RWPE2 (cell line): ENCODE measurements around the gene WWP2.

Experiments
- ATAC-seq: fragments of 200-7000 bp; cut with Tn5 transposase; 3 replicates; pipeline ENCODE4 v1.9.1; 2021; ENCODE audit warnings: low read depth
- DNase-seq: peaks from one replicate; pipeline ENCODE4 v3.0.0-alpha.2; 2020; ENCODE audit warnings: low spot score
- H3K27ac ChIP-seq: fragments of 450-650 bp; 2 replicates; pipeline ENCODE4 v1.5.1; 2017; ENCODE audit warnings: mild to moderate bottlenecking; ENCODE audit not compliant: poor library complexity, severe bottlenecking
- H3K27me3 ChIP-seq: fragments of 250-450 bp; sonication (Bioruptor Pico); 2 replicates; pipeline ENCODE4 v1.5.1; 2021; ENCODE audit warnings: mild to moderate bottlenecking, moderate library complexity; ENCODE audit not compliant: insufficient read depth, poor library complexity, severe bottlenecking
- H3K36me3 ChIP-seq: fragments of 250-450 bp; sonication (Bioruptor Pico); 2 replicates; pipeline ENCODE4 v1.5.1; 2020; ENCODE audit warnings: low read depth, mild to moderate bottlenecking, moderate library complexity
- H3K4me1 ChIP-seq: fragments of 250-450 bp; sonication (Bioruptor Pico); 2 replicates; pipeline ENCODE4 v1.5.1; 2021; ENCODE audit warnings: mild to moderate bottlenecking, moderate library complexity; ENCODE audit not compliant: insufficient read depth, poor library complexity, severe bottlenecking
- H3K4me3 ChIP-seq: fragments of 250-450 bp; sonication (Bioruptor Pico); 2 replicates; pipeline ENCODE4 v1.5.1; 2021; ENCODE audit warnings: mild to moderate bottlenecking, moderate library complexity; ENCODE audit not compliant: severe bottlenecking
- H3K9me3 ChIP-seq: fragments of 250-450 bp; sonication (Bioruptor Pico); 2 replicates; pipeline ENCODE4 v1.5.1; 2021; ENCODE audit warnings: mild to moderate bottlenecking, moderate library complexity; ENCODE audit not compliant: severe bottlenecking
- TF ChIP-seq, protein P1 (sequence below): fragments of 450-650 bp; IDR thresholded peaks from one replicate; pipeline ENCODE4 v1.5.1; 2017; ENCODE audit warnings: mild to moderate bottlenecking, moderate library complexity; ENCODE audit not compliant: poor library complexity, severe bottlenecking

WWP2 gene

GRCh38 chr16:69830146-69830533 lies 68.0 kb downstream of the WWP2 start:
- no peaks in the 10 kb centered on the region for H3K27me3 ChIP-seq
- no peak overlapping the region for H3K4me3 ChIP-seq
- TF ChIP-seq, protein P1, sequence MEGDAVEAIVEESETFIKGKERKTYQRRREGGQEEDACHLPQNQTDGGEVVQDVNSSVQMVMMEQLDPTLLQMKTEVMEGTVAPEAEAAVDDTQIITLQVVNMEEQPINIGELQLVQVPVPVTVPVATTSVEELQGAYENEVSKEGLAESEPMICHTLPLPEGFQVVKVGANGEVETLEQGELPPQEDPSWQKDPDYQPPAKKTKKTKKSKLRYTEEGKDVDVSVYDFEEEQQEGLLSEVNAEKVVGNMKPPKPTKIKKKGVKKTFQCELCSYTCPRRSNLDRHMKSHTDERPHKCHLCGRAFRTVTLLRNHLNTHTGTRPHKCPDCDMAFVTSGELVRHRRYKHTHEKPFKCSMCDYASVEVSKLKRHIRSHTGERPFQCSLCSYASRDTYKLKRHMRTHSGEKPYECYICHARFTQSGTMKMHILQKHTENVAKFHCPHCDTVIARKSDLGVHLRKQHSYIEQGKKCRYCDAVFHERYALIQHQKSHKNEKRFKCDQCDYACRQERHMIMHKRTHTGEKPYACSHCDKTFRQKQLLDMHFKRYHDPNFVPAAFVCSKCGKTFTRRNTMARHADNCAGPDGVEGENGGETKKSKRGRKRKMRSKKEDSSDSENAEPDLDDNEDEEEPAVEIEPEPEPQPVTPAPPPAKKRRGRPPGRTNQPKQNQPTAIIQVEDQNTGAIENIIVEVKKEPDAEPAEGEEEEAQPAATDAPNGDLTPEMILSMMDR, result no peak
- no peaks in the 10 kb centered on the region for H3K9me3 ChIP-seq
- ATAC-seq, result no peak
- H3K36me3 ChIP-seq, result no peaks in the 10 kb centered on the region
- peaks cover 6% of the 10 kb centered on the region for H3K4me1 ChIP-seq
- no peak for DNase-seq
- H3K27ac ChIP-seq, result no peak overlapping the region

DNA sequence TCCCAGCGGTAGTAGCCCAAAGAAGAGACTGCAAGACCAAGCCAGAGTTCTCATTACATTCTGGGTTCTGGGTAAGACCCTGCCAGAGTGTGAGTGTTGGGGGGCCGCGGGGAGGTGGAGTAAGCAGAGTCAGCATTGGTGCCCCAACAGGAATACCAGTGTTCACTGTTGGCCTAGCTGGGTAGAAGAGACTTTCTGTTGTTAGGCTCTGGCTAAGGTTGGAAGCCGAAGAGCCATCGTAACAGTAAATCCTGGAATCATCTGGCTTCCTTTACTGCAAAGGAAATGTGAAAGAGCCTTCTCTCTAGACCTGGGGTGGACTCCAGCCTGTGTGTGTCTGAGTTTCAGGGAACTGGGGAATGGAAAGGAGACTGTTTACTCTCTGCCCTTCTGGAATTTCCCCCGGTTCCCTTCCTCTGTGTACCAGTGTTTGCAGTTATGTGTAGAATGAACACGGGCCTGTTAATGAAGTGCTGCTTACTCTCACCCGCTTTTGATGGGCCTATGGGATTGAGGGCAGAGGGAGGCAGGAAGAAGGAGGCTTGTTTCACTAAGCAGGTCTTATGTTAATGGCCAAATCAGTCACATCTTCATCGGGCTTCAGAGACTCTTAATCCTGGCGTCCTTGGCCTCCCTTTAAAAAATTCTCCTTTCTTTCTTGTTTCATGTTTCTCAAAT lies 68.5 kb downstream of the WWP2 start:
- DNase-seq (no peak), ATAC-seq (no peak)
- Histone ChIP-seq H3K27ac (no peak overlapping the region), H3K4me3 (no peak overlapping the region), H3K4me1 (peaks cover 6% of the 10 kb centered on the region), H3K9me3 (no peaks in the 10 kb centered on the region), H3K27me3 (no peaks in the 10 kb centered on the region), H3K36me3 (no peaks in the 10 kb centered on the region)
- TF ChIP-seq, protein P1, result no peak

DNA sequence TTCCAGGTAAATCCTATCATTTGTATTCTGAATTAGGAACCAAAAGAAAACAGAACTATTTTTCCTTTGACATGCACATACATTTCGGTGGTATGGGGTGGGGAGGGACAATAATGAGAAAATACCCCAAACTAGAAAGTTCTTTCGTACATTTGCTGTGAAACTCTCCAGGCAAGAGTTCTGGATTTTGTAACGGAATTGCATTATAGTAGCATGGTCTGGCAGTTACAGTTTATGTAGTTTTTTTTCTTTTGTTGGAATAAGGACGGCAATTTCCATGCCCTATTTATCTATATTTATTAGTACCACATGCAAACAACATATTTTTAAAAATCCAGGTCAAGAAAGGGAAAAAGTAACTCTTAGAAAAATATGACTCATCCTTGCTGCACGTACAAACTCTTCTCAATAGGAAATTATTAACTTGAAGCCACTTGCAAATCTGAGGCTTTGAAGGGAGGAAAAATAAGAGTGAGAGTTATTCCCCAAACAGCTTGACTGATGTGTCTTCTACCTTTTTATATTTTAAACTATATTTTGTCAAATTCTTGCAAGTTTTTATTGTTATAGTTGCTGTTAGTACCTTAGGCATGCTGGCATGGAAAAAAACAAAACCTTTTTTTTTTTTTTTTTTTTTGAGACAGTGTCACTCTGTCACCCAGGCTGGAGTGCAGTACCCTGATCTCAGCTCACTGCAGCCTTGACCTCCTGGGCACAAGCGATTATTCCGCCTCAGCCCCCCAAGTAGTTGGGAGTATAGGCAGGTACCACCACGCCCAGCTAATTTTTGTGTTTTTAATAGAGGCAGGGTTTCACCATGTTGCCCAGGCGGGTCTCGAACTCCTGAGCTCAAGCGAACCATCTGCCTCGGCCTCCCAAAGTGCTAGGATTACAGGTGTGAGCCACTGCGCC lies 69.3 kb downstream of the WWP2 start:
- TF ChIP-seq, protein P1, result no peak
- Histone ChIP-seq H3K9me3 (no peaks in the 10 kb centered on the region), H3K4me1 (peaks cover 6% of the 10 kb centered on the region), H3K27me3 (no peaks in the 10 kb centered on the region), H3K4me3 (no peak overlapping the region), H3K27ac (no peak overlapping the region), H3K36me3 (no peaks in the 10 kb centered on the region)
- DNase-seq (no peak), ATAC-seq (no peak)

GRCh38 chr16:69833357-69834282 lies 71.5 kb downstream of the WWP2 start:
- H3K27me3 ChIP-seq, result no peaks in the 10 kb centered on the region
- TF ChIP-seq, protein P1, result no peak
- no peaks in the 10 kb centered on the region for H3K36me3 ChIP-seq
- DNase-seq (no peak), ATAC-seq (no peak)
- no peak overlapping the region for H3K4me3 ChIP-seq
- H3K27ac ChIP-seq, result no peak overlapping the region
- no peaks in the 10 kb centered on the region for H3K9me3 ChIP-seq
- peaks cover 6% of the 10 kb centered on the region for H3K4me1 ChIP-seq
